Right renal pelvis (tissue), 4 donors: ENCODE data around the gene PSD4. TPM values are rescaled to one million over a fixed set of nuclear protein-coding genes. Genes with fewer than 3 reads are reported as not detected.

Experiments
- DNase-seq, 4 donors: peaks; one replicate each; pipeline ENCODE4 v3.0.0-alpha.2; 2013; ENCODE audit warnings: low read depth in 4 of 4, low spot score in 3 of 4, missing footprints in 1 of 4
- polyA plus RNA-seq, 4 donors: library from polyadenylated mRNA; unstranded; fragments of 120-200 nt; gene quantifications; one replicate each; pipeline ENCODE4 v1.2.1, GENCODE V29; 2013; ENCODE audit not compliant: insufficient read length in 4 of 4

PSD4 gene
- polyA plus RNA-seq, 4 donors, result 9.1 to 13.5 (median 10.5) TPM

- DNase-seq, result no peak
These were observed 6.4 kb upstream of the PSD4 start for GRCh38 chr2:113167115-113167932.

GRCh38 chr2:113167962-113168340 is 5.8 kb upstream of the PSD4 start:
- no peak for DNase-seq

- DNase-seq, result no peak
These were observed 4.7 kb upstream of the PSD4 start for GRCh38 chr2:113169002-113169530.

- no peak for DNase-seq
These were observed 4.2 kb upstream of the PSD4 start for GRCh38 chr2:113169586-113169985.

- DNase-seq, result no peak
These were observed 2.3 kb upstream of the PSD4 start for GRCh38 chr2:113171334-113172075.

- DNase-seq, result no peak
These were observed 840 bp upstream of the PSD4 start for GRCh38 chr2:113172721-113173541.

- DNase-seq, result no peak
These were observed 592 bp downstream of the PSD4 start for GRCh38 chr2:113174376-113174750.

GRCh38 chr2:113175042-113175628 is 1.4 kb downstream of the PSD4 start:
- no peak for DNase-seq

- DNase-seq, result no peak
These were observed 2.2 kb downstream of the PSD4 start for GRCh38 chr2:113175736-113176695.

GRCh38 chr2:113176696-113177355 is 3.1 kb downstream of the PSD4 start:
- no peak for DNase-seq

GRCh38 chr2:113178069-113178746 is 4.4 kb downstream of the PSD4 start:
- no peak for DNase-seq

GRCh38 chr2:113178891-113179290 is 5.1 kb downstream of the PSD4 start:
- no peak for DNase-seq

GRCh38 chr2:113179446-113180045 is 5.8 kb downstream of the PSD4 start:
- no peak for DNase-seq

- DNase-seq, result no peak
These were observed 6.6 kb downstream of the PSD4 start for GRCh38 chr2:113180131-113180946.

GRCh38 chr2:113181258-113182051 is 7.7 kb downstream of the PSD4 start:
- no peak for DNase-seq
